Type B pancreatic cell (in vitro differentiated cells): ENCODE measurements around the gene PERM1. TPM values are rescaled to one million over a fixed set of nuclear protein-coding genes. Genes with fewer than 3 reads are reported as not detected.
"Not testable (repeated sequence)": the region's sequence is repeated elsewhere in the genome, so short reads cannot be mapped to it uniquely, and the experiment has no call there.

Source experiments
- DNase-seq: peaks from one replicate; pipeline ENCODE4 v3.0.0; 2021; ENCODE audit warnings: mixed read lengths; ENCODE audit not compliant: unreplicated experiment; ENCODE audit errors: extremely low spot score
- H3K27ac Mint-ChIP-seq: 2 replicates; pipeline ENCODE4 v1.8.0; 2021; ENCODE audit warnings: mild to moderate bottlenecking, mixed read lengths
- H3K27me3 Mint-ChIP-seq: 2 replicates; pipeline ENCODE4 v1.8.0; 2021; ENCODE audit warnings: mixed read lengths
- H3K36me3 Mint-ChIP-seq: 2 replicates; pipeline ENCODE4 v1.8.0; 2021; ENCODE audit warnings: mixed read lengths
- H3K4me1 Mint-ChIP-seq: one replicate; pipeline ENCODE4 v1.8.0; 2021; ENCODE audit warnings: mixed read lengths; ENCODE audit not compliant: unreplicated experiment
- H3K4me3 Mint-ChIP-seq: 2 replicates; pipeline ENCODE4 v1.8.0; 2021; ENCODE audit warnings: mild to moderate bottlenecking, mixed read lengths
- H3K9me3 Mint-ChIP-seq: 2 replicates; pipeline ENCODE4 v1.8.0; 2021; ENCODE audit warnings: mixed read lengths
- total RNA-seq: library from RNA; stranded (reverse); gene quantifications from 2 replicates; pipeline ENCODE4 v1.2.1, GENCODE V29; 2021; ENCODE audit warnings: low replicate concordance
- TF ChIP-seq, protein P1 (sequence below): fragments of 200-600 bp; sonication (generic); conservative IDR thresholded peaks from 2 replicates; pipeline ENCODE4 v1.5.0; 2021; ENCODE audit warnings: antibody characterized with exemption, mild to moderate bottlenecking

PERM1 gene
- total RNA-seq, 1 donor from 2014 or later: 0.34 TPM

DNA sequence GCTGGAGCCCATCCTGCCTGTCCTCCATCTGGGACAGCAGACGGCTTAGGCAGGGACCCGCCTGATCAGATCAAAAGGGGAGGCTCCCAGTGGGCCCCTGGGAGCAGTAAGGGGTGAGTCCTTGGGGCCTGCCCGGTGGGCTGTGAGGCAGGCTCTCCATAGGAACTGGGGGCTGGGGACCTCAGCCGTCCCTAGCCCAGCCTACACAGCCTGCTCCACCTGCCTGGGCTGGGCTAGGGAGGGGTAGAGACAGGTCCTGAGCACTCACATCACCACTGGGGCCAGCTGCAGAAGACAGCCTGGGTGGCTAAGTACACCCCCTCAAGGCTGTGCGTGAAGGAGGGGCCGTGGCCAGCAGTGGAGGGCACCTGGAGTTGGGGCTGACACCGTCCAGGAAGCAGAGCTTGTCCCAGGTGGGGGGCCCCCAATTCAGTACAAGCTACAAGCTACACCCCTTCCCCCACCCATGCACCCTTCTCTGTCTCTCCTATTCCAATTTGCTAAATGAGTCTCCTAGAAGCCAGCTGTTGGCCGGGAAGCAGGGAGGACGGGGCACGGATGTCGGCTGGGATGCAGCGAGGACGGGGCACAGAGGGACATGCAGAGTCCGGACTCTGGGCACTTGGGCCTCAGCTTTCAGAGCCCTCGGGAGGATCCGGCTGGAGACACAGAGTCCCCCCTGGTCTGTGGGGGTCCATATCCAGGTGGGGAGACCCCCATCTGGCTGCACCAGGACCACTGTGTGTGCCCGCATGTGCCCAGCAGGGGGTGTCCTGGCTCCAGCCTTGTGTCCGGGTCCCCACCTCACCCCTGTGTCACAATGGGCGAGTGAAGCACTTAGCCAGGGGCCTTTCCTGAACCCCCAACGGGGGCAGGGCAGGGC lies 33.1 kb upstream of the PERM1 start:
- DNase-seq: no peak
- Mint-ChIP-seq H3K27ac (no peak overlapping the region), H3K4me1 (peaks cover 19% of the 10 kb centered on the region), H3K4me3 (no peak overlapping the region), H3K36me3 (no peaks in the 10 kb centered on the region), H3K27me3 (no peaks in the 10 kb centered on the region), H3K9me3 (no peaks in the 10 kb centered on the region)
- TF ChIP-seq, protein P1, sequence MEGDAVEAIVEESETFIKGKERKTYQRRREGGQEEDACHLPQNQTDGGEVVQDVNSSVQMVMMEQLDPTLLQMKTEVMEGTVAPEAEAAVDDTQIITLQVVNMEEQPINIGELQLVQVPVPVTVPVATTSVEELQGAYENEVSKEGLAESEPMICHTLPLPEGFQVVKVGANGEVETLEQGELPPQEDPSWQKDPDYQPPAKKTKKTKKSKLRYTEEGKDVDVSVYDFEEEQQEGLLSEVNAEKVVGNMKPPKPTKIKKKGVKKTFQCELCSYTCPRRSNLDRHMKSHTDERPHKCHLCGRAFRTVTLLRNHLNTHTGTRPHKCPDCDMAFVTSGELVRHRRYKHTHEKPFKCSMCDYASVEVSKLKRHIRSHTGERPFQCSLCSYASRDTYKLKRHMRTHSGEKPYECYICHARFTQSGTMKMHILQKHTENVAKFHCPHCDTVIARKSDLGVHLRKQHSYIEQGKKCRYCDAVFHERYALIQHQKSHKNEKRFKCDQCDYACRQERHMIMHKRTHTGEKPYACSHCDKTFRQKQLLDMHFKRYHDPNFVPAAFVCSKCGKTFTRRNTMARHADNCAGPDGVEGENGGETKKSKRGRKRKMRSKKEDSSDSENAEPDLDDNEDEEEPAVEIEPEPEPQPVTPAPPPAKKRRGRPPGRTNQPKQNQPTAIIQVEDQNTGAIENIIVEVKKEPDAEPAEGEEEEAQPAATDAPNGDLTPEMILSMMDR: peak; percentile 61

- no peaks in the 10 kb centered on the region for H3K36me3 Mint-ChIP-seq
- no peak for DNase-seq
- TF ChIP-seq, protein P1: no peak
- no peaks in the 10 kb centered on the region for H3K27me3 Mint-ChIP-seq
- peak overlapping the region; percentile 88 for H3K27ac Mint-ChIP-seq
- peaks cover 19% of the 10 kb centered on the region for H3K4me1 Mint-ChIP-seq
- H3K4me3 Mint-ChIP-seq: peak overlapping the region; percentile 90
- no peaks in the 10 kb centered on the region for H3K9me3 Mint-ChIP-seq
Observed at GRCh38 chr1:1013922-1014648, 32.2 kb upstream of the PERM1 start.

DNA sequence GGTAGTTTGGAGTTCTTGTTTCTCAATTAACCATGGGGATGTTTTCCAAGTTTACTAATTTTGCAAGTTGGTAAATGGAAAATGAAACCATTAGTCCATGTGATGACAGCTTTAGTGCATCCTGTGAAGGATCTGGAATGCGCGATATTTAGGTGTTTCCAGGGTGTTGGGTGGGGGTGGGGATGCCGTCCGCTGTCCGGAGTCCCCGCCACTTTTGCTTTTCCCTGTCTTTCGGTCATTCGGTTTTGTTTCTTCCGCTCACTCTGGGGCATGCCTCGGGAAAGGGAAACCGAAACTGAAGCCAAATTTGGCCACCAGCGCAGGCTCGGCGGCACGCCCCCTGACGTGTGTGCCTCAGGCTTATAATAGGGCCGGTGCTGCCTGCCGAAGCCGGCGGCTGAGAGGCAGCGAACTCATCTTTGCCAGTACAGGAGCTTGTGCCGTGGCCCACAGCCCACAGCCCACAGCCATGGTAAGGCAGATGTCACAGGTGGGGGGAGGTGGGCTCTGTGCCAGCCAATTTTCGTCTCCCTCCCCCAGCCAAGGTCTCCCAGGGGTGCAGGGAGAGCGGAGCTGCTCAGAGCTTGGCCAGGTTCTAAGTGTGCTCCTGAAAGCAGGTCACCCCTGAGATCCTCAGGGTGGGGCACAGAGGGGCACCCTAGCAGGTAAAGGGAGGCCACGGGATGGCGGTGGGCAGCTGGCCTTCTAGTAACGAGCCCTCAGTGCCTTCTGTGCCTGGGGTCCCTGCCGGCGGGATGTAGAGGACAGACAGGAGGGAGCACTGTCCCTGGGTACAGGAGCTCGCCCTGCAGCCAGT lies 31.4 kb upstream of the PERM1 start, which contains the start of gene ISG15:
Gene ISG15 (plus strand): TSS at position 393 of the 817 bp plus-strand sequence. CDS start 77 bp downstream, at position 470.
- Mint-ChIP-seq H3K9me3 (no peaks in the 10 kb centered on the region), H3K4me3 (peak within 1 kb of the TSS; percentile 90), H3K36me3 (no peaks in the 10 kb centered on the region), H3K27ac (peak within 1 kb of the TSS; percentile 88), H3K27me3 (no peaks in the 10 kb centered on the region), H3K4me1 (peaks cover 19% of the 10 kb centered on the region)
- DNase-seq: no peak
- TF ChIP-seq, protein P1: no peak

DNA sequence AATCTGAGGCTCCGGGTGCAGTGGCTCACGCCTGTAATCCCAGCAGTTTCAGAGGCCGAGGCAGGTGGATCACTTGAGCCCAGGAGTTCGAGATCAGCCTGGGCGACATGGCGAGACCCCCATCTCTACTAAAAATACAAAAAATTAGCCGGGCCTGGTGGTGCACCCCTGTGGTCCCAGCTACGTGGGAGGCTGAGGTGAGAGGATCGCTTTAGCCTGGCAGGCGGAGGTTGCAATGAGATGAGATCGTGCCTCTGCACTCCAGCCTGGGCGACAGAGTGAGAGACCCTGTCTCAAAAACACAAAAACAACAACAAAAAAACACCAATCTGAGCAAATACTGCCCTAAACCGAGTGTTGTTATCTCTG lies 30.8 kb upstream of the PERM1 start:
- H3K36me3 Mint-ChIP-seq, DNase-seq, H3K9me3 Mint-ChIP-seq, H3K27me3 Mint-ChIP-seq: not testable (repeated sequence)
- Mint-ChIP-seq H3K27ac (peak overlapping the region; percentile 88), H3K4me1 (peaks cover 19% of the 10 kb centered on the region), H3K4me3 (peak overlapping the region; percentile 90)

- Mint-ChIP-seq H3K4me1 (peaks cover 13% of the 10 kb centered on the region), H3K4me3 (no peak overlapping the region), H3K36me3 (no peaks in the 10 kb centered on the region), H3K27me3 (no peaks in the 10 kb centered on the region), H3K27ac (no peak overlapping the region), H3K9me3 (no peaks in the 10 kb centered on the region)
- DNase-seq: no peak
- TF ChIP-seq, protein P1: no peak
Observed at GRCh38 chr1:1011396-1011949, 29.6 kb upstream of the PERM1 start.

DNA sequence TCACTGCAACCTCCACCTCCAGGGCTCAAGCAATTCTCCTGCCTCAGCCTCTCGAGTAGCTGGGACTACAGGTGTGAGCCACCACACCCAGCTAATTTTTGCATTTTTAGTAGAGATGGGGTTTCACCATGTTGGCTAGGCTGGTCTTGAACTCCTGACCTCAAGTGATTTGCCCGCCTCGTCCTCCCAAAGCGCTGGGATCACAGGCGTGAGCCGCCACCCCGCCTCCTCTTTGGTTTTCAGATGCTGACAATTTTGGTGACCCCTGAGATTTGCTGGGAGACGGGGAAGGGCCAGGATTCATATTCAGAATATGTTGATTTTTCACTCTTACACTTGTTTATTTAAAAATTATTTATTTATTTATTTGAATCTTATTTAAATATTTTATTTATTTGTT lies 28.2 kb upstream of the PERM1 start:
- DNase-seq, H3K9me3 Mint-ChIP-seq, H3K4me3 Mint-ChIP-seq, H3K27ac Mint-ChIP-seq, H3K27me3 Mint-ChIP-seq, H3K36me3 Mint-ChIP-seq: not testable (repeated sequence)
- peaks cover 16% of the 10 kb centered on the region for H3K4me1 Mint-ChIP-seq
